SK-N-SH (cell line): ENCODE results near the gene RNF113A. TPM values are rescaled to one million over a fixed set of nuclear protein-coding genes. Genes with fewer than 3 reads are reported as not detected.

Source experiments
- CTCF ChIA-PET: fragments of 300-600, 350-600 bp; formaldehyde crosslinking; extraction: SDS; loops from one replicate; lab custom pipeline; 2021; lab: Yijun Ruan, JAX
- POLR2A ChIA-PET: fragments of 350-600 bp; sonication (Branson Sonifier 250); formaldehyde crosslinking; extraction: SDS; loops from one replicate; lab custom pipeline; 2020; ENCODE audit warnings: antibody characterized with exemption, inconsistent platforms; lab: Yijun Ruan, JAX
- DNase-seq: peaks from one replicate; pipeline ENCODE4 v3.0.0; 2012
- H2AFZ ChIP-seq: fragments of 200-600 bp; sonication (generic); 2 replicates; pipeline ENCODE4 v1.8.1; 2016; ENCODE audit warnings: antibody characterized with exemption, mild to moderate bottlenecking, low read depth
- H3F3A ChIP-seq: fragments of 200-600 bp; sonication (generic); replicated peaks from 2 replicates; pipeline ENCODE3; 2016; ENCODE audit warnings: antibody characterized with exemption, mild to moderate bottlenecking; ENCODE audit not compliant: insufficient read depth
- H3K27ac ChIP-seq, 2 experiments: fragments of 200-500 bp in 1 of 2; fragments of 200-600 bp in 1 of 2; sonication (Bioruptor generic) in 1 of 2; sonication (generic), shearing (Covaris generic) in 1 of 2; 2 replicates each; pipeline versions ENCODE4 v1.5.1 to v1.6.1; 2014 to 2016; ENCODE audit warnings: low read depth in 2 of 2, inconsistent platforms in 1 of 2, low read length in 1 of 2, mild to moderate bottlenecking in 1 of 2, mixed read lengths in 1 of 2
- H3K27me3 ChIP-seq: fragments of 200-600 bp; sonication (generic), shearing (Covaris generic); 2 replicates; pipeline ENCODE4 v1.6.1; 2016; ENCODE audit warnings: mixed run types; ENCODE audit not compliant: insufficient read depth
- H3K36me3 ChIP-seq, 2 experiments: fragments of 200-500 bp in 1 of 2; fragments of 200-600 bp in 1 of 2; sonication (Bioruptor generic) in 1 of 2; sonication (generic) in 1 of 2; replicated peaks in 1 of 2; 2 replicates each; pipeline versions ENCODE3 to v1.5.1; 2014 to 2016; ENCODE audit warnings: low read length in 1 of 2, mild to moderate bottlenecking in 1 of 2; ENCODE audit not compliant: insufficient read depth in 2 of 2, control insufficient read depth in 1 of 2
- H3K4me1 ChIP-seq, 2 experiments: fragments of 200-500 bp in 1 of 2; fragments of 200-600 bp in 1 of 2; sonication (Bioruptor generic) in 1 of 2; sonication (generic), shearing (Covaris generic) in 1 of 2; 2 replicates each; pipeline versions ENCODE4 v1.5.1 to v1.6.1; 2014 to 2016; ENCODE audit warnings: low read depth in 1 of 2, low read length in 1 of 2, mixed run types in 1 of 2; ENCODE audit not compliant: insufficient read depth in 2 of 2, control insufficient read depth in 1 of 2
- H3K4me2 ChIP-seq: fragments of 200-600 bp; sonication (generic), shearing (Covaris generic); 2 replicates; pipeline ENCODE4 v1.6.1; 2017; ENCODE audit warnings: mixed run types
- H3K4me3 ChIP-seq, 2 experiments: fragments of 200-500 bp in 1 of 2; fragments of 200-600 bp in 1 of 2; sonication (Bioruptor generic) in 1 of 2; sonication (generic), shearing (Covaris generic) in 1 of 2; 2 replicates each; pipeline versions ENCODE4 v1.5.1 to v1.8.1; 2014 to 2016; ENCODE audit warnings: low read depth in 2 of 2, inconsistent platforms in 1 of 2, low read length in 1 of 2, mild to moderate bottlenecking in 1 of 2, mixed read lengths in 1 of 2, moderate library complexity in 1 of 2
- H3K79me2 ChIP-seq: fragments of 200-600 bp; sonication (generic); 2 replicates; pipeline ENCODE4 v1.8.1; 2017; ENCODE audit warnings: mild to moderate bottlenecking; ENCODE audit not compliant: insufficient read depth
- H3K9ac ChIP-seq: fragments of 200-600 bp; sonication (generic); 2 replicates; pipeline ENCODE4 v1.6.1; 2017; ENCODE audit warnings: mixed run types
- H3K9me2 ChIP-seq: fragments of 200-600 bp; sonication (generic); 2 replicates; pipeline ENCODE4 v1.6.1; 2017; ENCODE audit warnings: mixed run types
- H3K9me3 ChIP-seq: fragments of 200-600 bp; sonication (generic); 2 replicates; pipeline ENCODE4 v1.6.1; 2017; ENCODE audit warnings: mixed run types, mild to moderate bottlenecking, moderate library complexity
- H4K20me1 ChIP-seq: fragments of 200-600 bp; sonication (generic); 2 replicates; pipeline ENCODE4 v1.6.1; 2017; ENCODE audit warnings: mild to moderate bottlenecking, mixed run types; ENCODE audit not compliant: insufficient read depth
- FOSL2 ChIP-seq: IDR thresholded peaks from 2 replicates; pipeline ENCODE4 v1.4.0; 2012; ENCODE audit warnings: low read depth, mild to moderate bottlenecking, moderate library complexity, borderline replicate concordance
- GABPA ChIP-seq: IDR thresholded peaks from 2 replicates; pipeline ENCODE4 v1.4.0; 2012; ENCODE audit warnings: low read depth, mild to moderate bottlenecking
- JUND ChIP-seq: IDR thresholded peaks from 2 replicates; pipeline ENCODE4 v1.4.0; 2012
- POLR2AphosphoS5 ChIP-seq: IDR thresholded peaks from 2 replicates; pipeline ENCODE4 v1.6.1; 2012; ENCODE audit warnings: low read depth, low read length
- SIN3A ChIP-seq: IDR thresholded peaks from 2 replicates; pipeline ENCODE4 v1.6.1; 2012; ENCODE audit warnings: low read depth, mild to moderate bottlenecking, low read length, moderate library complexity, borderline replicate concordance
- TCF12 ChIP-seq: IDR thresholded peaks from 2 replicates; pipeline ENCODE4 v1.4.0; 2012
- WGBS: methylation state at CpG from one replicate; pipeline ENCODE4 v1.1.6; 2017; ENCODE audit warnings: low lambda C conversion rate; 5-methylcytosine and 5-hydroxymethylcytosine counted together
- polyA plus RNA-seq, 3 experiments: library from polyadenylated mRNA; depleted of rRNA; stranded (reverse); fragments of >200 nt; gene quantifications; 2 replicates each; pipeline ENCODE4 v1.2.3, GENCODE V29; 2012
- TF ChIP-seq, protein P1 (sequence below): IDR thresholded peaks from 2 replicates; pipeline ENCODE4 v1.6.1; 2012; ENCODE audit warnings: mild to moderate bottlenecking, low read depth, low read length, moderate library complexity
- TF ChIP-seq, protein P2 (sequence below): fragments of 150-350 bp; IDR thresholded peaks from 2 replicates; pipeline ENCODE4 v1.6.1; 2016; ENCODE audit warnings: mild to moderate bottlenecking, low read depth, low read length

The RNF113A gene
- polyA plus RNA-seq, 1 of the 3 experiments (the other 2 are of a cell fraction): 14.8 TPM

DNA sequence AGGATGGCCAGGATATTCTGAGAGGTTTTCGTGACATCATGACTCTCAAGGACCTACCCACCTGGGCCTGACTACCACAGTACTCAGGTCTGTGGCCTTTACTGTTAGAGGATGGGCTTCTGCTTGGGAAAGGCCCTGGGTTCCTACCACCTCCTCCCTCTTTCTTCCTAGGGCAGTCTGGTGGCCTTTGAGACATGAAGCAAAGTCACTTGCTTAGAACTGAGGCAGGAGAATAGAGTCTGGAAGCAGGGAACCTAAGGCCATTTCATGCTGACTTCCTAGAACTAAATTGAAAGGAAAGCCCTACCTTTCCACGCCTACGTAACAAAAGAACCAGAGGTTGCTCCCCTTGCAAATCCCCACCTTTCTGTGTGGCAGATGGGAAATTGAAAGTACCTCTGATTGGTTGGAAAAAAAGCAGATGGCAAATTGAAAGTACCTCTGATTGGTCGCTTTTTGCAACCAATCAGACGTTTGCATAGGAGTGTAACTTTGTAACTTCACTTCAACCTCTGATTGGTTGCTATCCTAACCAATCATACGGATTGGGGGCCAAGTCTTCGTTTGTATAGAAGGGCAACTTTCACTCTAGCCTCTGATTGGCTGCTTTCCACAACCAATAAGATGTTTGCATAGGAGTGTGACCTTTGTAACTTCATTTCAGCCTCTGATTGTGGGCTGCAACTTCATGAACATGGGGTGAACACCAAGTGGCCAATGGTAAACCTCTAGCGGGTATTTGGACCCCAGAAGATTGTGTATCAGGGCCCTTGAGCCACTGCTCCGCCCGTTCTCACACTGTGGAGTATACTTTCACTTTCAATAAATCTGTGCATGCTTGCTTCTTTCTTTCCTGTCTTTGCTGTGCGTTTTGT is 14.3 kb upstream of the RNF113A start:
- POLR2A ChIA-PET: no interaction called here
- no peak for DNase-seq
- peak overlapping the region; percentile 56; the same call in 1 of the 2 replicates for H3K4me2 ChIP-seq
- no peaks in the 10 kb centered on the region for H3K79me2 ChIP-seq
- H3F3A ChIP-seq: no peaks in the 10 kb centered on the region
- H3K9me3 ChIP-seq: no peaks in the 10 kb centered on the region
- no peaks in the 10 kb centered on the region for H3K36me3 ChIP-seq
- no peaks in the 10 kb centered on the region for H4K20me1 ChIP-seq
- CTCF ChIA-PET: no interaction called here
- H3K27ac ChIP-seq: no peak overlapping the region
- TF ChIP-seq GABPA (no peak), POLR2AphosphoS5 (no peak), JUND (no peak), FOSL2 (no peak), SIN3A (no peak), TCF12 (no peak)
- TF ChIP-seq, protein P1, sequence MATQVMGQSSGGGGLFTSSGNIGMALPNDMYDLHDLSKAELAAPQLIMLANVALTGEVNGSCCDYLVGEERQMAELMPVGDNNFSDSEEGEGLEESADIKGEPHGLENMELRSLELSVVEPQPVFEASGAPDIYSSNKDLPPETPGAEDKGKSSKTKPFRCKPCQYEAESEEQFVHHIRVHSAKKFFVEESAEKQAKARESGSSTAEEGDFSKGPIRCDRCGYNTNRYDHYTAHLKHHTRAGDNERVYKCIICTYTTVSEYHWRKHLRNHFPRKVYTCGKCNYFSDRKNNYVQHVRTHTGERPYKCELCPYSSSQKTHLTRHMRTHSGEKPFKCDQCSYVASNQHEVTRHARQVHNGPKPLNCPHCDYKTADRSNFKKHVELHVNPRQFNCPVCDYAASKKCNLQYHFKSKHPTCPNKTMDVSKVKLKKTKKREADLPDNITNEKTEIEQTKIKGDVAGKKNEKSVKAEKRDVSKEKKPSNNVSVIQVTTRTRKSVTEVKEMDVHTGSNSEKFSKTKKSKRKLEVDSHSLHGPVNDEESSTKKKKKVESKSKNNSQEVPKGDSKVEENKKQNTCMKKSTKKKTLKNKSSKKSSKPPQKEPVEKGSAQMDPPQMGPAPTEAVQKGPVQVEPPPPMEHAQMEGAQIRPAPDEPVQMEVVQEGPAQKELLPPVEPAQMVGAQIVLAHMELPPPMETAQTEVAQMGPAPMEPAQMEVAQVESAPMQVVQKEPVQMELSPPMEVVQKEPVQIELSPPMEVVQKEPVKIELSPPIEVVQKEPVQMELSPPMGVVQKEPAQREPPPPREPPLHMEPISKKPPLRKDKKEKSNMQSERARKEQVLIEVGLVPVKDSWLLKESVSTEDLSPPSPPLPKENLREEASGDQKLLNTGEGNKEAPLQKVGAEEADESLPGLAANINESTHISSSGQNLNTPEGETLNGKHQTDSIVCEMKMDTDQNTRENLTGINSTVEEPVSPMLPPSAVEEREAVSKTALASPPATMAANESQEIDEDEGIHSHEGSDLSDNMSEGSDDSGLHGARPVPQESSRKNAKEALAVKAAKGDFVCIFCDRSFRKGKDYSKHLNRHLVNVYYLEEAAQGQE: no peak
- TF ChIP-seq, protein P2, sequence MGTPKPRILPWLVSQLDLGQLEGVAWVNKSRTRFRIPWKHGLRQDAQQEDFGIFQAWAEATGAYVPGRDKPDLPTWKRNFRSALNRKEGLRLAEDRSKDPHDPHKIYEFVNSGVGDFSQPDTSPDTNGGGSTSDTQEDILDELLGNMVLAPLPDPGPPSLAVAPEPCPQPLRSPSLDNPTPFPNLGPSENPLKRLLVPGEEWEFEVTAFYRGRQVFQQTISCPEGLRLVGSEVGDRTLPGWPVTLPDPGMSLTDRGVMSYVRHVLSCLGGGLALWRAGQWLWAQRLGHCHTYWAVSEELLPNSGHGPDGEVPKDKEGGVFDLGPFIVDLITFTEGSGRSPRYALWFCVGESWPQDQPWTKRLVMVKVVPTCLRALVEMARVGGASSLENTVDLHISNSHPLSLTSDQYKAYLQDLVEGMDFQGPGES: peak; percentile 25; the same call in 1 of the 2 replicates
- H3K4me1 ChIP-seq: no peaks in the 10 kb centered on the region; a peak in 1 of 4 replicates
- H3K4me3 ChIP-seq: peak overlapping the region; percentile 6 to 30; a peak in 2 of 4 replicates
- no peaks in the 10 kb centered on the region for H3K9me2 ChIP-seq
- 56% methylated on average over 11 of the region's 11 CpGs for WGBS
- peak overlapping the region; percentile 29; the same call in 1 of the 2 replicates for H2AFZ ChIP-seq
- no peaks in the 10 kb centered on the region; the same call in 1 of the 2 replicates for H3K27me3 ChIP-seq
- H3K9ac ChIP-seq: no peak overlapping the region
